OCI-LY3 (cell line): ENCODE data around the gene FEZF1.

Experiments used
- EZH2phosphoT487 ChIP-seq: fragments of 200-600 bp; shearing (Covaris generic); IDR thresholded peaks from 2 replicates; pipeline ENCODE4 v1.6.1; 2018; ENCODE audit warnings: antibody characterized with exemption, mixed run types, low read depth
- TF ChIP-seq, protein P1 (sequence below): fragments of 200-600, 300-600 bp; sonication (generic); IDR thresholded peaks from 2 replicates; pipeline ENCODE4 v1.5.1; 2014; ENCODE audit warnings: antibody characterized with exemption, low read length, low read depth

DNA sequence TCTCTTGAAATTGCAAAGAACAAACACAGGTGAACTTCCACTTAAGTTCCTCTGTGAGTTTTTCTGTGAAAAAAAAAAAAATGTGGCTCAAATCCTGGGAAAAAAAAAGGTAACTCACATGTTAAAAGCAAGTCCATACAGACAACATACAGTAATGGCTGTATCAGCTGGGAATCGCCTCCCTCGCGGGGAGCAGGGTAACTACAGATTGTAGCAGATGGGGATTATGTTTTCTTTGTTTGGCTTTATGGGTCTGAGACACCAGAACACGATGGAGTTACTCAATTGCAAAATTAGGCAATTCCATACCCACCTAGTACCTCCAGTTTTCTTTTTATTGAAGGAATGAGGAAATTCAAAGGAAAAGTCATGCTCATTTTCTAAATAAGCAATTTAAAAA, 42.3 kb downstream of the FEZF1 start:
- TF ChIP-seq, protein P1, sequence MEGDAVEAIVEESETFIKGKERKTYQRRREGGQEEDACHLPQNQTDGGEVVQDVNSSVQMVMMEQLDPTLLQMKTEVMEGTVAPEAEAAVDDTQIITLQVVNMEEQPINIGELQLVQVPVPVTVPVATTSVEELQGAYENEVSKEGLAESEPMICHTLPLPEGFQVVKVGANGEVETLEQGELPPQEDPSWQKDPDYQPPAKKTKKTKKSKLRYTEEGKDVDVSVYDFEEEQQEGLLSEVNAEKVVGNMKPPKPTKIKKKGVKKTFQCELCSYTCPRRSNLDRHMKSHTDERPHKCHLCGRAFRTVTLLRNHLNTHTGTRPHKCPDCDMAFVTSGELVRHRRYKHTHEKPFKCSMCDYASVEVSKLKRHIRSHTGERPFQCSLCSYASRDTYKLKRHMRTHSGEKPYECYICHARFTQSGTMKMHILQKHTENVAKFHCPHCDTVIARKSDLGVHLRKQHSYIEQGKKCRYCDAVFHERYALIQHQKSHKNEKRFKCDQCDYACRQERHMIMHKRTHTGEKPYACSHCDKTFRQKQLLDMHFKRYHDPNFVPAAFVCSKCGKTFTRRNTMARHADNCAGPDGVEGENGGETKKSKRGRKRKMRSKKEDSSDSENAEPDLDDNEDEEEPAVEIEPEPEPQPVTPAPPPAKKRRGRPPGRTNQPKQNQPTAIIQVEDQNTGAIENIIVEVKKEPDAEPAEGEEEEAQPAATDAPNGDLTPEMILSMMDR = no peak
- no peak for TF ChIP-seq EZH2phosphoT487
